Activated CD8-positive, alpha-beta memory T cell treated with anti-CD3 and anti-CD28 coated beads for 36 hours (primary cell): ENCODE measurements around the gene RORB. TPM values are rescaled to one million over a fixed set of nuclear protein-coding genes. Genes with fewer than 3 reads are reported as not detected.

Source experiments
- CTCF ChIA-PET: fragments of 350-600 bp; sonication (Branson Sonifier 250); formaldehyde crosslinking; loops from one replicate; lab custom pipeline; 2021; ENCODE audit warnings: antibody characterized with exemption; lab: Charles Lee
- POLR2A ChIA-PET: fragments of 350-600 bp; sonication (Branson Sonifier 250); formaldehyde crosslinking; loops from one replicate; lab custom pipeline; 2021; ENCODE audit warnings: antibody characterized with exemption; lab: Charles Lee
- total RNA-seq, 2 experiments: library from RNA; stranded (reverse); gene quantifications; one replicate each; pipeline ENCODE4 v1.2.3, GENCODE V29; 2021

RORB gene
- total RNA-seq, 2 experiments from 2014 or later = 0.02 TPM

GRCh38 chr9:74573640-74574191 lies 76.6 kb downstream of the RORB start:
- POLR2A ChIA-PET = no interaction called here
- CTCF ChIA-PET = no interaction called here

GRCh38 chr9:74576176-74576575 lies 79.0 kb downstream of the RORB start:
- POLR2A ChIA-PET = no interaction called here
- CTCF ChIA-PET = no interaction called here

GRCh38 chr9:74577956-74578355 lies 80.8 kb downstream of the RORB start:
- CTCF ChIA-PET = no interaction called here
- POLR2A ChIA-PET = no interaction called here

GRCh38 chr9:74589576-74589975 lies 92.4 kb downstream of the RORB start:
- CTCF ChIA-PET = no interaction called here
- POLR2A ChIA-PET = no interaction called here

- POLR2A ChIA-PET = no interaction called here
- CTCF ChIA-PET = no interaction called here
Observed at GRCh38 chr9:74595286-74595685, 98.2 kb downstream of the RORB start.

GRCh38 chr9:74598874-74599273 lies 101.7 kb downstream of the RORB start:
- CTCF ChIA-PET = no interaction called here
- POLR2A ChIA-PET = no interaction called here

GRCh38 chr9:74609671-74610405 lies 112.7 kb downstream of the RORB start:
- ChIA-PET POLR2A (no interaction called here), CTCF (no interaction called here)

- ChIA-PET POLR2A (no interaction called here), CTCF (no interaction called here)
Observed at GRCh38 chr9:74610523-74611061, 113.5 kb downstream of the RORB start.

- POLR2A ChIA-PET = no interaction called here
- CTCF ChIA-PET = no interaction called here
Observed at GRCh38 chr9:74630228-74630627, 133.1 kb downstream of the RORB start.

- POLR2A ChIA-PET = no interaction called here
- CTCF ChIA-PET = no interaction called here
Observed at GRCh38 chr9:74639112-74639511, 142.0 kb downstream of the RORB start.

GRCh38 chr9:74642376-74642775 lies 145.2 kb downstream of the RORB start:
- CTCF ChIA-PET = no interaction called here

GRCh38 chr9:74643303-74643923 lies 146.3 kb downstream of the RORB start:
- CTCF ChIA-PET = no interaction called here
- POLR2A ChIA-PET = interaction anchor here (0.7 kb wide), 1 partner anchor 1560 kb away, joined by 3 read pairs; no protein-coding TSS in a partner anchor

More at GRCh38 chr9:74642376-74642775, 145.2 kb downstream of the RORB start:
- POLR2A ChIA-PET = no interaction called here

GRCh38 chr9:74644023-74644422 lies 146.9 kb downstream of the RORB start:
- CTCF ChIA-PET = no interaction called here
- POLR2A ChIA-PET = no interaction called here

GRCh38 chr9:74645007-74645639 lies 148.0 kb downstream of the RORB start:
- CTCF ChIA-PET = no interaction called here
- POLR2A ChIA-PET = no interaction called here

- POLR2A ChIA-PET = no interaction called here
- CTCF ChIA-PET = no interaction called here
Observed at GRCh38 chr9:74653410-74654080, 156.4 kb downstream of the RORB start.

GRCh38 chr9:74662674-74663073 lies 165.5 kb downstream of the RORB start:
- POLR2A ChIA-PET = no interaction called here
- CTCF ChIA-PET = interaction anchor here (1.4 kb wide), 1 partner anchor 15 kb away, joined by 3 read pairs; no protein-coding TSS in a partner anchor

GRCh38 chr9:74663439-74663838 lies 166.3 kb downstream of the RORB start:
- CTCF ChIA-PET = interaction anchor here (1.4 kb wide), 1 partner anchor 16 kb away, joined by 3 read pairs; no protein-coding TSS in a partner anchor

GRCh38 chr9:74666625-74667316 lies 169.6 kb downstream of the RORB start:
- ChIA-PET POLR2A (no interaction called here), CTCF (no interaction called here)

More at GRCh38 chr9:74663439-74663838, 166.3 kb downstream of the RORB start:
- POLR2A ChIA-PET = no interaction called here

GRCh38 chr9:74672237-74672636 lies 175.1 kb downstream of the RORB start:
- ChIA-PET CTCF (no interaction called here), POLR2A (no interaction called here)
